ENCODE measurements around the gene NKX2-4.
"Not testable (repeated sequence)": the region's sequence is repeated elsewhere in the genome, so short reads cannot be mapped to it uniquely, and the experiment has no call there.

GRCh38 chr20:21419147-21419546 is 21.8 kb upstream of the NKX2-4 start:
- not testable (repeated sequence) for TF ChIP-seq POLR2A (IDR thresholded peaks at IDR 0.05)
- TF ChIP-seq, protein P1, sequence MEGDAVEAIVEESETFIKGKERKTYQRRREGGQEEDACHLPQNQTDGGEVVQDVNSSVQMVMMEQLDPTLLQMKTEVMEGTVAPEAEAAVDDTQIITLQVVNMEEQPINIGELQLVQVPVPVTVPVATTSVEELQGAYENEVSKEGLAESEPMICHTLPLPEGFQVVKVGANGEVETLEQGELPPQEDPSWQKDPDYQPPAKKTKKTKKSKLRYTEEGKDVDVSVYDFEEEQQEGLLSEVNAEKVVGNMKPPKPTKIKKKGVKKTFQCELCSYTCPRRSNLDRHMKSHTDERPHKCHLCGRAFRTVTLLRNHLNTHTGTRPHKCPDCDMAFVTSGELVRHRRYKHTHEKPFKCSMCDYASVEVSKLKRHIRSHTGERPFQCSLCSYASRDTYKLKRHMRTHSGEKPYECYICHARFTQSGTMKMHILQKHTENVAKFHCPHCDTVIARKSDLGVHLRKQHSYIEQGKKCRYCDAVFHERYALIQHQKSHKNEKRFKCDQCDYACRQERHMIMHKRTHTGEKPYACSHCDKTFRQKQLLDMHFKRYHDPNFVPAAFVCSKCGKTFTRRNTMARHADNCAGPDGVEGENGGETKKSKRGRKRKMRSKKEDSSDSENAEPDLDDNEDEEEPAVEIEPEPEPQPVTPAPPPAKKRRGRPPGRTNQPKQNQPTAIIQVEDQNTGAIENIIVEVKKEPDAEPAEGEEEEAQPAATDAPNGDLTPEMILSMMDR (IDR thresholded peaks at IDR 0.05), result not testable (repeated sequence)
